GM21515 (cell line): ENCODE measurements around the gene DKC1.
A peak's percentile ranks its signal among the peaks of the same experiment; 100 is the strongest.

Source experiments
- ATAC-seq: cut with Tn5 transposase; IDR thresholded peaks from one replicate; pipeline ENCODE4 v1.9.1; 2021; ENCODE audit not compliant: unreplicated experiment

The DKC1 gene

DNA sequence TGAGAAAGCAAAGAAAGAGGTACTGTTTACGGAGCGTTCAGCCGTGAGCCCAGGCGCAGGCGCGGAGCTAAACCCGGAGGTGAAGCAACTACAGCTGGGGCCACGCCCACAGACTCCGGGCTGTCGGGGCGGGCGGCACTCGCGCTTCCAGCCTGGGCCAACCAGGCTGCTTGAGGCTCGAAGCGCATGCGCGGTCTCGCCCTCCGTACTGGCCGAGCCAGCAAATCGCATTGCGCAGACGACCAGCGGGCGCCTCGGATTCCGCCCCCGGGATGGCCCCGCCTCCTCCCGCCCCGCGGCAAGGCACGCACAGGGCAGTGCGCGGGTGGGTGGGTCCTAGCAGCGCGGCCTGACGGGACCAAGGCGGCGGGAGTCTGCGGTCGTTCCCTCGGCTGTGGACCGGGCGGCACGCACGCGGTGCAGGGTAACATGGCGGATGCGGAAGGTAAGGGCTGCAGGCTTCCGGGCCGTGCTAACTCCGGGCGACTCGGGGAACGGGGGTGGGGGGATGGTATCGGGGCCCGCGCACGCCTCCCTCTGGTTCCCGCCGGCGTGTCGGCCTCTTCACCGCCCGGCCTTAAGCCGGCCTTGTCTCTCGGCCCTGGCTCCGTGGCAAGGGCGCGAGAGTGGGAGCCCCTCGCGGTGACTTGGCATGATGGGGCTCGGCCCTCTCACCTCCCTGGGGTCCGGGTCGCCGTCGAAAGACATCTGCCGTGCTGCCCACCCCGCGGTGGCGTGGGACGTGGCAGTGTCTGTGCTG, at the start of gene DKC1:
DKC1 (plus strand) TSS at position 328 of the 760 bp plus-strand sequence; CDS start at position 430, 102 bp downstream.
- peak; percentile 90 for ATAC-seq

DNA sequence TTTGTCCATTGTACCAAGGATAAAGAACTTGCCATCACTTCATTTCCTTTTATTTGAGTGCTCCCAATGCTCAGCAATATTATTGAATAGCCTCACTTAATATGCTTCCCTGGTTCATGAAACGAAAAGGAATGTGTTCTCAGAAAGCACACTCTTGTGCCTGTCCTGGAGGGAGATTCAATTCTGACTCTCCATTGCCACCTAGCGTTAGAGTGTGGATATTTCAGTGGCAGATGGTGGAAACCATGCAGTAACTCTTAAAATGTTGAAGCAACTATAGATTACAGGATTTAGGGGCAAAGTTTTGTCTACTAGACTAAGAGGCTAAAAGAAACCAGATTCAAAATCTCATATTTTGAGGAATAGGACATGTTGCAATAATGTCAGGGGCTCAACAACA, 47.7 kb upstream of the DKC1 start:
- ATAC-seq, result no peak

DNA sequence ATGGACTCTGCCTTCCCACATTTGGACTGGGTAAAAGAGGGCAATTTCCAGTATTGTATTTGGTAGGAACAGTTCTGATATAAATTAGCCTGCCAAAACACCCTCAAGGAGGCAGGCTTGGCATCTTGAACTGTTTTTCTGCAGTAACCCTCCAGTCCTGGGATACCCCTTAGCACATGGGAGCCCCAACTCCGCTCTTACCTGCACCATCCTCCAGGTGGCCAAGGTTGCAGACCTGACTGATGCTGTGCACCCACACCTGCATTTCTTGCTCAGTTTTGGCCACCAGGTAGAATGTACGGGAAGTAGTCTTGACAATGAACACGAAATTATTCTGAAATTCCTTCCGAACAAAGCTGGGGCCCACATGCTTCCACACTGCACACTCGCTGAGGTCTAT, 46.8 kb upstream of the DKC1 start:
- ATAC-seq, result no peak

DNA sequence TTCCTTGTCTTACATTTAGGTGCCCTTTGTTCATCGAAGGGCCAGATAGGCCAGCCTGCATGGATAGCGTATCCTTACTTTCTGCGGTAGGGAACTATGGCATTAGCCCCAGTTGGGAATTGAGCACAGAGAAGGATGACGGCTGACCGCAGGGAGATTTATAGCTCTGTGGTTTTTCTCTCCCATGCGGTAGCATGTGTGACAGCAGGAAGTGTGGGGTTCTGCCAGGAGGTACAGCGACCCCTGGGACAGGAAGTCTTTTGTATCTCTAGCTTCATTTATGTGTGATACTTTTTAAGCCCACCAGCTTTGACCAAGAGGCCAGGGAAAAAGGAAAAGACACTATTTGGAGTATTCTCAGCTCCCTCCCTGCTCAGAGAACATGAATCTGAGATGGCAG, 44.8 kb upstream of the DKC1 start:
- ATAC-seq, result no peak

DNA sequence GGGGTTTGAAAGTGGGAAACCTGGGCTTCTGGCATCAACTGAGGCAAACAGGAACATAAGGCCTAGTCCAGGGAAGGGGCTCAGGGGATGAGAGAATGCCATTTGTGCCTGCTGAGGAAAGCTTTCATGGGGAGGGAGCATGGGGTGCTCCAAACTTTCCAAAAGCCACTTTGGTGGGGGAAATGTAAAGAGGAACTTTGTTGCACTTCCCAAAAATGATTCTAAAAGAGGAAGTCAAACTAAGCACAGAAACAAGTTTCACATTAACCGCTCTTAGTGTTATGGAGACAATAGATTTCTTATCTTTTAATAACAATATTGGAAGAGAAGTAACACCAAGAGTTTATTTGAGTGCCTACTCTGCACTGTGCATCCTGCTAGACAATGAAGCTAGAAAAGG, 44.0 kb upstream of the DKC1 start:
- ATAC-seq, result no peak

DNA sequence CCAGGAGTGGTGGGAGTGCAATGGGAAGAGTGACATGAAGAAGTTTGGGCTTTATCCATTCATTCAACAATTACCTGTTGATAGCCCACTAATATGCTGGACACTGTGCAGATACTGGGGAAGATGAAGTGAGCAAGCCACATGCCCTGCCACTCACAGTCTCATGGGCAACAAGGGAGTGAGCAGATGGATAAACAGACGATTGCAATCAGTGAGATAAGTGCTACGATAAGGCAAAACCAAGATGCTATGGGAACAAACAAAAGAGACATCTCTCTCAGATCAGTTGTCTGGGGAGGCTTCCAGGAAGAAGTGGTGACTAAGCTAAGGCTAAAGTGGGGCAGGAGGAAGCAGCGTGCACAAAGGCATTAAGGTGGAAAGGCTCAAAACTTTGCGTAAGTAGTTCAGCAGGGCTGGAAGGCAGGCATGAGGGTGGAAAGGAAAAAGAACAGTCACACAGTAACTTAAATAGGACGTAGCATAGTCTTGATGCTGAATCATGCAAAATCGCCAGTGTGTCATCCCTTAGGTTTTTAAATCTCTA, 43.5 kb upstream of the DKC1 start:
- ATAC-seq, result no peak

DNA sequence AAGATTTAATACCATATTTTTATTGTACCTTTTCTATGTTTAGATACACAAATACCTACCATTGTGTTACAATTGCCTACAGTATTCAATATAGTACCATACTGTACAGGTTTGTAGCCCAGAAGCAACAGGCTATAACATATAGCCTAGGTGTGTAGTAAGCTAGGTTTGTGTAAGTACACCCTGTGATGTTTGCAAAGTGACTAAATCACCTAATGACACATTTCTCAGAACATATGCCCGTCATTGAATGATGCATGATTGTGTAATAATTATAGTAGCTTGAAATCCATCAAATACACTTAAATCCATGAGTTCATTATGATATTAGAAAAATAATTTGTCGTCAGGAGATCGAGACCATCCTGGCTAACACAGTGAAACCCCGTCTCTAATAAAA, 42.6 kb upstream of the DKC1 start:
- ATAC-seq, result no peak

DNA sequence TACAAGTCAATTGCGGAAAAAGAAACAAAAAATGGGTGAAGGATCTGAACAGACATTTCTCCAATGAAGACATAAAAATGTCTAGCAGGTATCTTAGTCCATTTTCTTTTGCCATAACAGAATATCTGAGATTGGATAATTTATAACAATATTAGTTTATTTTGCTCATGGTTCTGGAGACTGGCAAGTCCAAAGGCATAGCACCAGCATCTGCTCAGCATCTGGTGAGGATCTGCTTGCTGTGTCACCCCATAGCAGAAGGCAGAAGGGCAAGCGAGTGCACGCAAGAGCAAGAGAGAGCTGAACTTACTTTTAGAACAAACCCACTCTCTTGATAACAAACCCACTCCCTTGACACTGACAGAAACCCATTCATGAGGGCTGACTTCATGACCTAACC, 41.5 kb upstream of the DKC1 start:
- ATAC-seq, result no peak

DNA sequence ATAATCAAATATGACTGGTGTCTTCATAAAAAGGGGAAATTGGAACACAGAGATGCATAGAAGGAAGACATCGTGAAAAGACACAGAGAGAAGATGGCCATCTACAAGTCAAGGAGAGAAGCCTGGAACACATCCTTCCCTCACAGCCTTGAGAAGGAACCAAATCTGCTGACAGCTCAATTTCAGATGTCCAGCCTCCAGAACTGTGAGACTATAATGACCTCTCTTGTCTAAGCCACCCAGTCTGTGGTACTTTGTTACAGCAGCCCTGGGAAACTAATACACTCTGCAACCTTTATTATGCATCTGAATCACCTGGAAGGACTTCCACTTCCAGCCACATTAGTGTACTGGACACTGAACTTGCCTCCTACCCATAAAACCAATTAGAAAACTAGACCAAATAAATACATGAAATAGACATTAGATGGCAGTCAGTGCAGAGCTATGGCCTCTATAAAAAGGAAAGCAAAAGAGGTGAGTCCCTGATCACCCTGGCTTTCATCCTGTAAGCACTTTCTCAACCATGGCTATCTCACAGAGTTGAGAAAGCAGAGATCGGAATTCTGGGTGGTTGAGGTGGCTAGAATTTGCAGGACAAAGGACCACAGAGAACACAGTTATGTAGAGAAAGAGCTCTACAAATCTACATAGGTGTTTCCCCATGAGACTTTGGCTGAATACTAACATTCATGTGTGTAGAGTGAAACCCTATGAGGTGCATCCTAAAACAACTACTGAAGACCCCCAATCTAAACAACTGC, 37.5 kb upstream of the DKC1 start:
- no peak for ATAC-seq

DNA sequence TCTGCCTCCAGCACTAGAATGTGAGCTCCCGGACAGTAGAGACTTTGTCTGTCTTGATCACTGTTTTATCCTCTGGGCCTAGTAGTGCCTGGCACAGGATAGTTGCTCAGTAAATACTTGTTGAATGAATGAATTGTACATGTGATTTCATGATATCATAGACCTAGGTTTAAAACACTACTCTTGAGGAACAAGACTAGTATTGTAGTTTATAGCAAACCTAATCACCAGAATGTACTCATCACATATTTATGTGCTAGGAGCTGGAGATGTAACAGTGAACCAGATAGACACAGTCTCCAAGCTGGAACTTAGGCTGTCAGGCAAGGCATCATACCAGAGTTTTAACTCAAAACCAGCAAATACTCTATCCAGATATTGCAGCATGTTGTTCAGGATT, 35.2 kb upstream of the DKC1 start:
- no peak for ATAC-seq

DNA sequence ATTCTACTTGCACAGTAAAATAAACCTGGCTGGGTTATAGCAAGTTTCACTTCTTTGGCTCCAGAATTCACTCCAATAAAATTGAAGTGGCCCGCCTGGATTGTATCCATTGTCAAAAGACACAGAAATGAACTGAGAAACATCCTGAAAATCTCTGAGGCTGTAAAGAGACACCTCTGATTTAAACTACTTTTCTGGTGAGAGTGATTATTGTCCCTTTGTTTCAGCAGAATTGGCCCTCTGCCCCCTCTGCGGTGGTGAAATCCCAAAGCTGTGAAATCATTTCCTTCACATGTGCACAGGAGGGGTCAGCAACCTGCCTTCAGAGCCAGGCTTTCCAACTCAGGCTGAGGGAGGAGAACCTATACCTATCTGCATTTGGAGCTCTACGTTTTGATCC, 34.8 kb upstream of the DKC1 start:
- ATAC-seq, result no peak

DNA sequence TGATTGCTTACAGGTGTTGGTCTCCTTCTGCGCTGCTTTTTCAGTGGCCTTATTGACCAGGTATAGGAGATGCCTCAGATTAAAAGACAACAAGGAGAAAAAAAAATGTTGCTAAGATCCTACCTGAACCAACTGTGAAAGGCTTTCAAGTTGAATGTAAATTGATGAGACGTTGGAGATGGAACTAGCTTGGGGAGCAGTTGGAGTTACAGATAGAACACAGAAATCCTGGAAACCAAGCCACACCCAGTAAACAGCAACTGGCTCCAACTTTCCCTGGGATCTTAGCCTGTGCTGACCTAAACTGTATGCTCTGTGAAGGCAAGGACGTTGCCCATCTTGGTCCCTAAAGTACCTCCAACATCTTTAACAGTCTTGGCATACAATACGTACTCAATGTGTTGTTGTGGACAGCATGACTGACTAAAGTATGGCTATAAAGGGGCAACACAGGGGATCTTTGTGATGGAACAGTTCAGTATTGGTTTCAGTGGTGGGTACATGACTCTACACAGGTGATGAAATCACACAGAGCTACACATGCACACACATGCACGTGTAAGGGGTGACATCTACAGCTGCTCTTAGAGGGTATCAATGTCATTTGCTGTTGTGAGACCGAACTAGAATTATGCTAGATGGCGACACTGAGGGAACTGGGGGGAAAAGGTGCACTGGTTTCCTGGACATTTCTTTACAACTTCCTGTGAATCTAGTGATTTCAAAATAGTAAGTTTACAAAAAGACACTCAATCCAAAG, 34.1 kb upstream of the DKC1 start:
- no peak for ATAC-seq

DNA sequence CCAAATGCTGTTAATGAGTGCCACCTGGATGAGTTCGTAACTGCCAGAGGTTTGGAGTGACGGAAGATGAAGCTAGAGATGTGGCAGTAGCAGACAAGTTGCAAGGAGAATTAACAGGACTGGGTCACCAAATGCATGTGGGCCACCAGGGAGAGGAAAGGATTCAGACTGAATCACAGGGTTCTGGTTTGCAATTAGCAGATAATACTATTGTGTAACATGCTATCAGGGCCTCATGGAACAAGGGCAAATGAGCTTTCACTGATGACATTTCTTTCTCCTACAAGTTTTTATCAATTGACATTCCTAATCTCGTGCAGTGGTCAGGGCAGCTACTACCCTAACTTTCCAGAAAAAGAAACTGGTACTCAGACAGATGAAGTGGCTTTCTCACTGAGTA, 33.2 kb upstream of the DKC1 start:
- ATAC-seq, result no peak

DNA sequence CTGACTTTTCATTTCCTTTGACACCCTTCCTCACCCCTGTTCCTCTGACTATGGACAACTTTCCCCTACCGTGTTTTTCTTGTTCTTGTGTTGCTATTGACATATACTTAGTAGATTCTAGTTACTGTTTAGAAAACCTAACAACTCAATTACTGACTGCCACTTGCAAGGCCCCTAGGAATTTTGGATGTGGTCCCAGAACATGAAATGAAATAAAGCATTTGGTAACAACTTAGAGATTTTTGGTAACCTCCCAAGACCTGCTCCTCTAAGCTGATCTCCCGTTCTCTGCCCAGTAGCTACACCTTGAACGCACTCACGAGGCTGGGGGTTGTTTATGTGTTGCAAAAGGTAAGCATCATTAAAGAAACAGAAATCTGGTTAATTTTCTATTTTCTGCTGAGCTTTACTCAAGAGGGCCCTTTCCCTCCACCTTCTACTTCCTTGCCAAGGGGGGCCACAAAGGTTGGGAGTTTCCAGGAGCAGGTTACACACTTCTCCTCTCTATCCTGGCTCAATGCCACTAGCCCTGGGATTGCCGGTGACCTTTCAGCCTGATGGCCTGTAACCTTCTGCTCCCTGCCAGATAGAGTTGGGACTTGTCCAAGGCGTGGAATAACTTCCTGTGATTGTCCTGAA, 32.3 kb upstream of the DKC1 start:
- no peak for ATAC-seq

DNA sequence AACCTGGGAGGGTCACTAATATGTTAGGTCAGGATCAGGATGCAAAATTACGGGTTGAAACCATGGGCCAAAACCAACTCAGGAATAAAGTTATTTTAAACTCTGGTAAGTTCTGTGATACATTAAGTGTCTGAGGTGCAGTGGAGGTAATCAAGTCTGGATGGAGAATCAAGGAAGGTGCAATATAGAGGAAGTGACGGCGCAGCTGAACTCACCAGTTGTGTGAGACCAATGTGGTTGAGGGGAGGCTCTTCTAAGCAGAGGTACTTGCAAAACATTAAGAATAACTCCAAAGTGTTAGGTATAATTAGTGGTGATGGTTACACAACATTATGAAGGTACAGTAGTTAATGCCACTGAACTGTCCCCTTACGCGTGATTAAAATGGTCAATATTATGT, 31.5 kb upstream of the DKC1 start:
- ATAC-seq, result no peak

DNA sequence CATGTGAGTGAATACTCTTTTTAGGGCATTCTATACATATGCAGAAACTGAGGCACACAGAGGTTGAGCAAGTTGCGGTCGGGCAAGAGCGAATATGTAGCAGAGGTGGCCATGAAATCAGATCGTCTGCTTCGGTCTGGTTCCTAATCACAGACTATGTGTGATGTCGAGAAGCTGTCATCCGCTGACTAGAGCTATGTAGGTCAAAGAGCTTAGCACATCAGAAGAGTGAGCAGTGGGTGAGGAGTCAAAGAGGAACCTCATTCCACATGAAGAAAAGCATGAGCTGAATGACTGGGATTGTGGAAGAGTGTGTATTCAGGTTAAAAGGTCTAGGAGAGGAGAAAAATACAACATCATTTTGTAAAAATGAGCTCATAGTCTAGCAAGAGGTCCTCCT, 30.8 kb upstream of the DKC1 start:
- no peak for ATAC-seq

DNA sequence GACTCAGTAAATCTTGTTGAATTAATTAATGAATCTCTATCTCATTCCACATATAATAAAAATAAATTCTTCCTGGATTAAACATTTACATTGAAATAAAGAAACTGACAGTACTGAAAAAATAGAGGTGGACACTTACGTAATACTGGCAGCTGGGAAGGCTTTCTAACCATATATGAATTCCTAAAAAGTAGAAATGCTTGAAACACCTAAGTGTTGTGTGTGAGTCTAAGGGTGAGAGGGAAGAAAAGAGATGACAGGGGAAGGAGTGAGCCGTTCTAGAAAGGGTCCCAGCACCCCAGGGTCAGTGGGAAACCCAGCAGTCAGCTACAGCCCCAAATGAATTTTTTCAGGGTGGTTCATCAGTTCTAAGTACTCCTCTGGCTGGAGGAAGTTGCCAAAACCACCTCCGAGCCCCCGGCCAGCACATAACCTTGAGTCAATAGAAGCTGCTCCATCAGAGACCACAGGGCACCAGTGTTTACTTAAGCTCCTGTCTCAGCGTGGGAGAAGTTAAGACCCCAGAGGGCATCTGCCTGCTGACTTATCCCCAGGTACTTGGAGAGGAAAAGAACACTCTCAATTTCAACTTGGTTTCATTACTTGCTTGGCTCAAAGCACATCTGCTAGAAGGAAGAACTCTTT, 30.1 kb upstream of the DKC1 start:
- no peak for ATAC-seq

DNA sequence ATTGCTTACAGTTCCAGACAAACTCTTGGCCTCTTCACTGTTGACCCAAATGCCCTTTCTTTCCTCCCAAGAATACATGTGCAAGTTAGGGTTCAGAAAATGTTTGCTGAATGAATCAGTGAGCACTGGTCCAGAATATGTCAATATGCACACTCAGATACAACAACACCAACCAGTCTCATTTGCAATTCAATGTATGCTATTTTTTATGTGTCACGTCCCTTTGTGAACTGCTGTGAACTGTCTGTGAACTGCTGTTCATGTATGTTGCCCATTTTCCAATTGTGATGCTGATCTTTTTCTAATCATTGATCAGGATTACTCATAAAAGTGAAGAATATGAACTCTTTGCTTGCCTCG, 29.6 kb upstream of the DKC1 start:
- ATAC-seq, result no peak

DNA sequence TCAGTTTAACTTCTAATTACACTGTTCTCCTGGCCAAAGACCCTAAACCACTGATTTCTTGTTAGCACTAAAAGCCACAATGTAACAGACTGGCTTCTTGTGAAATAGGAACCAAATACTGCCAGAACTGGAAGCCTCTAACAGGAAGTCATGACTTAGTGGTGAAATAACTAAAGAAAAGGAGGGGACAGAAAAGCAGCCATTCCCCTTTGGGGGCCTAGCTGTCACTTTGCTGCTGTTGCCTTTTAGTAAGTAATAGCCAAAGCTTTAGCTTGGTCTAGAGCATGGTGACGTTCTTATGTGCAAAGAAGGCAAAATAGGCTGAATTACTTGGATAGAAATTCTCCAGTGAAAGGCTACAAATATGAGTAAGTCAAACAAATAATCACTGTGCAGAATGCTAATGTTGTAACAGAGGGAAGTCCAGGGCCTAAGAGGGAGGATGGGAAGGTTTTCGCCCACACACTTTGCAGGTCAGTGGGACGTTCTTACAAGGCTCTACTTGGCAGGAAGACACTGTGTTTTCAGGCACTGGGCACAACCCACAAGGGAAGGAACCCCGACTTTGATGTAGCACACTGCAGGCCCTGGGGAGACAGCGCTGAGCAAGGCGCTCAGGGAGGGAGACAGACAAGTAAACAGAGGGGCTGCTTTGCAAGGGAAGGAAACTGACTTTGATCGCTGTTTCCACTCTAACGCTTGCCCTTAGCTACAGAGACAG, 28.4 kb upstream of the DKC1 start:
- ATAC-seq, result no peak
